ENCODE data around the gene SLC46A1.

SLC46A1 gene

GRCh38 chr17:28363186-28363585, 42.8 kb downstream of the SLC46A1 start:
- in situ Hi-C loops (cut with MboI; ENCODE audit: low sequenced_read_pairs): no loop called here

GRCh38 chr17:28357901-28358197, 48.2 kb downstream of the SLC46A1 start:
- in situ Hi-C loops (cut with MboI; ENCODE audit: low sequenced_read_pairs): no loop called here

- in situ Hi-C loops (cut with MboI; ENCODE audit: low sequenced_read_pairs): no loop called here
These were observed 48.7 kb downstream of the SLC46A1 start, which contains the start of gene POLDIP2 for GRCh38 chr17:28357061-28357900. Gene POLDIP2, minus strand, starts transcription at chr17:28357527. Its CDS starts 79 bp downstream, at chr17:28357448.

- in situ Hi-C loops (cut with MboI; ENCODE audit: low sequenced_read_pairs): no loop called here
These were observed 55.7 kb downstream of the SLC46A1 start for GRCh38 chr17:28350271-28350670.

- in situ Hi-C loops (cut with MboI; ENCODE audit: low sequenced_read_pairs): no loop called here
These were observed 57.0 kb downstream of the SLC46A1 start for GRCh38 chr17:28348979-28349378.

GRCh38 chr17:28347261-28347891, 58.6 kb downstream of the SLC46A1 start:
- in situ Hi-C loops (cut with MboI; ENCODE audit: low sequenced_read_pairs): no loop called here

GRCh38 chr17:28346746-28347246, 59.2 kb downstream of the SLC46A1 start:
- in situ Hi-C loops (cut with MboI; ENCODE audit: low sequenced_read_pairs): no loop called here

- in situ Hi-C loops (cut with MboI; ENCODE audit: low sequenced_read_pairs): no loop called here
These were observed 59.8 kb downstream of the SLC46A1 start for GRCh38 chr17:28346199-28346580.

GRCh38 chr17:28345419-28346198, 60.4 kb downstream of the SLC46A1 start:
- in situ Hi-C loops (cut with MboI; ENCODE audit: low sequenced_read_pairs): no loop called here

Data from HL-60/S4 treated with phorbol 12-myristate 13-acetate at 8.2 ng/mL for 4 days and 3 days (cell line).